NCI-H446 treated with DMSO at 0.1 percent for 48 hours (cell line): ENCODE results near the gene ACTR1B.
"Not testable (repeated sequence)": the region's sequence is repeated elsewhere in the genome, so short reads cannot be mapped to it uniquely, and the experiment has no call there.

Source experiments
- DNase-seq: peaks from one replicate; lab custom pipeline; 2025; lab: John Stamatoyannopoulos, UW

ACTR1B gene

GRCh38 chr2:97663962-97664635 lies at the start of gene ACTR1B:
TSS of gene ACTR1B (minus strand) at chr2:97664044. CDS start at chr2:97663890, 154 bp downstream.
- peak; percentile 98 for DNase-seq

- no peak for DNase-seq
Measured at GRCh38 chr2:97712693-97713295, 49.0 kb upstream of the ACTR1B start.

GRCh38 chr2:97712175-97712574 lies 48.3 kb upstream of the ACTR1B start:
- not testable (repeated sequence) for DNase-seq

- no peak for DNase-seq
Measured at GRCh38 chr2:97711394-97711711, 47.5 kb upstream of the ACTR1B start.

- no peak for DNase-seq
Measured at GRCh38 chr2:97708608-97709007, 44.8 kb upstream of the ACTR1B start.

GRCh38 chr2:97708048-97708380 lies 44.2 kb upstream of the ACTR1B start:
- DNase-seq = no peak

- DNase-seq = no peak
Measured at GRCh38 chr2:97707362-97708047, 43.7 kb upstream of the ACTR1B start.

GRCh38 chr2:97706708-97707345 lies 43.0 kb upstream of the ACTR1B start:
- DNase-seq = no peak

- DNase-seq = no peak
Measured at GRCh38 chr2:97706112-97706511, 42.3 kb upstream of the ACTR1B start.

GRCh38 chr2:97704989-97705388 lies 41.1 kb upstream of the ACTR1B start:
- DNase-seq = no peak

GRCh38 chr2:97703741-97704140 lies 39.9 kb upstream of the ACTR1B start:
- DNase-seq = no peak

- DNase-seq = no peak
Measured at GRCh38 chr2:97702731-97703470, 39.1 kb upstream of the ACTR1B start.

GRCh38 chr2:97701851-97702465 lies 38.1 kb upstream of the ACTR1B start:
- no peak for DNase-seq

GRCh38 chr2:97701186-97701585 lies 37.3 kb upstream of the ACTR1B start:
- DNase-seq = no peak

- DNase-seq = peak; percentile 8
Measured at GRCh38 chr2:97699765-97700444, 36.1 kb upstream of the ACTR1B start.

- no peak for DNase-seq
Measured at GRCh38 chr2:97698530-97698929, 34.7 kb upstream of the ACTR1B start.

GRCh38 chr2:97697252-97698235 lies 33.7 kb upstream of the ACTR1B start:
- DNase-seq = peak; percentile 46

GRCh38 chr2:97695744-97696143 lies 31.9 kb upstream of the ACTR1B start:
- DNase-seq = no peak

- DNase-seq = no peak
Measured at GRCh38 chr2:97693476-97693875, 29.6 kb upstream of the ACTR1B start.

GRCh38 chr2:97691166-97691565 lies 27.3 kb upstream of the ACTR1B start:
- DNase-seq = no peak
